ENCODE measurements around the gene UGT8.
"Not testable (repeated sequence)": the region's sequence is repeated elsewhere in the genome, so short reads cannot be mapped to it uniquely, and the experiment has no call there.

The UGT8 gene, protein sequence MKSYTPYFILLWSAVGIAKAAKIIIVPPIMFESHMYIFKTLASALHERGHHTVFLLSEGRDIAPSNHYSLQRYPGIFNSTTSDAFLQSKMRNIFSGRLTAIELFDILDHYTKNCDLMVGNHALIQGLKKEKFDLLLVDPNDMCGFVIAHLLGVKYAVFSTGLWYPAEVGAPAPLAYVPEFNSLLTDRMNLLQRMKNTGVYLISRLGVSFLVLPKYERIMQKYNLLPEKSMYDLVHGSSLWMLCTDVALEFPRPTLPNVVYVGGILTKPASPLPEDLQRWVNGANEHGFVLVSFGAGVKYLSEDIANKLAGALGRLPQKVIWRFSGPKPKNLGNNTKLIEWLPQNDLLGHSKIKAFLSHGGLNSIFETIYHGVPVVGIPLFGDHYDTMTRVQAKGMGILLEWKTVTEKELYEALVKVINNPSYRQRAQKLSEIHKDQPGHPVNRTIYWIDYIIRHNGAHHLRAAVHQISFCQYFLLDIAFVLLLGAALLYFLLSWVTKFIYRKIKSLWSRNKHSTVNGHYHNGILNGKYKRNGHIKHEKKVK

DNA sequence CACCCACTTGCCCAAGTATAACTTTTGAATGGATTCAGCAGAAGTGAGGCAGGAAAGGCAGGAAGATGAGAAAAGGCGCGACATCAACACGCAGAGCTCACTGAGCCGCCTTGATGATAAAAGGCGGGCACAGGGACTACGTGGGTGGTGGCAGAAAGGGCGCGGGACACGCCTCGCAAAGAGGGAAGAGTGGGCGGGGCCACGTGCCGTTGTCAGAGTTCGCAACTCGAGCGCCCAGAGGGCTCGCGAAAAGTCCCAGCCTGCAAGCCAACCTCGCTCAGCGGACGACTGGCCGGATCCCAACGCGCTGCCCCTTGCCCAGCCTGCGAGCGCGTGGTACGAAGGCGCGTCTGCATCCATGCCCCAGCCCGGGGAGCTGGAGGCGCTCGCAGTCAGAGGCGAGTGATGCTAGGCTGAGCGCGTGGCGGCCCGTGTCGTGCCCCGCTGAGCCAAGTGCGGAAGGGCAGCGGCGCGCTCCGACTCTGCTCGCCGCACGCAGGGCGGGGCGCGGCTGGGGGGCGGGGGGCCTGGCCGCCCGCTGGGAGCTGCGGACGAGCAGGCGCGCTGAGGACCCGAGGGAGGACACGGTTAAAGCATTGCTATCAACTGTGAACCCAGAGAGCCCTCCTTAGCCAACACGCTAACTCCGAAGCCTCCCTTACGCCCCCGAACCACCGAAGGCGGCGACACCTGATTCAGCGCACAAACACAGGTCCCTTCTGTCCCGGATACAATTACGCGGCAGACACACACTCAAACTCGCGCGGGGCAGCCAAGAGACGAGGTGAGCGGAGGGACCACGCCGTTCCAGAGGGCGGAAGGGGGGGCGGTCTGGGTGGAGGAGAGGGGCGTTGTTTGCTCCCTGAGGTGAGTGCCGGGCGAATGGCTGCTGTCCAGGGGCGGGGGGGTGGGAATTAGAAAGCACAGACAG, at the start of gene UGT8:
UGT8 (plus strand) TSS at position 617 of the 931 bp plus-strand sequence. CDS start 24,074 bp downstream, outside the sequence.
- Mint-ChIP-seq H3K27ac (no peak within 1 kb of the TSS), H3K9me3 (no peaks in the 10 kb centered on the region), H3K4me3 (peak within 1 kb of the TSS; percentile 68), H3K36me3 (ENCODE audit: low read depth) (no peaks in the 10 kb centered on the region), H3K4me1 (ENCODE audit: low read depth) (peaks cover 19% of the 10 kb centered on the region), H3K27me3 (peaks cover 59% of the 10 kb centered on the region)
- DNase-seq, result peak; percentile 64

DNA sequence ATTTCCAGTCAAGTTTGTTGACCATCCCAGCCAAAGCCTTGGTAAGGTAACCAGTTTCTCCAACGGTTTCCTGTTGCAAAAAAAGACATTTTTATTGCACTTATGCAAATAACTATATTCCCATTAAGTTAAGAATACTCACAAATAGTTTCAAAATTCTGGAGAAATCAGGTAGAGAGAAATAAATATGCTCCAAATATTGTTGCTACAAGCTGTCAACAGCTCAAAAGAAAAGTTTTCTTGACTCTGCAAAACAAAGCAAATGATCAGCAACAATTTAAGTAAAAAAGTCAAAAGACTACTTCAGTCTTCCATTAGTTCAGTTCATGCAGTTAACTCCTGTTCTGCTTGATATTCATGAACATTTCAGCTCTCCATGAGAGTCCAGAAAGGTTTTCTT, 49.0 kb upstream of the UGT8 start:
- no peaks in the 10 kb centered on the region for H3K36me3 Mint-ChIP-seq (ENCODE audit: low read depth)
- no peaks in the 10 kb centered on the region for H3K4me1 Mint-ChIP-seq (ENCODE audit: low read depth)
- H3K27me3 Mint-ChIP-seq, result peaks cover 2% of the 10 kb centered on the region
- no peak for DNase-seq
- no peak overlapping the region for H3K27ac Mint-ChIP-seq
- H3K9me3 Mint-ChIP-seq, result peaks cover 7% of the 10 kb centered on the region
- no peak overlapping the region for H3K4me3 Mint-ChIP-seq

DNA sequence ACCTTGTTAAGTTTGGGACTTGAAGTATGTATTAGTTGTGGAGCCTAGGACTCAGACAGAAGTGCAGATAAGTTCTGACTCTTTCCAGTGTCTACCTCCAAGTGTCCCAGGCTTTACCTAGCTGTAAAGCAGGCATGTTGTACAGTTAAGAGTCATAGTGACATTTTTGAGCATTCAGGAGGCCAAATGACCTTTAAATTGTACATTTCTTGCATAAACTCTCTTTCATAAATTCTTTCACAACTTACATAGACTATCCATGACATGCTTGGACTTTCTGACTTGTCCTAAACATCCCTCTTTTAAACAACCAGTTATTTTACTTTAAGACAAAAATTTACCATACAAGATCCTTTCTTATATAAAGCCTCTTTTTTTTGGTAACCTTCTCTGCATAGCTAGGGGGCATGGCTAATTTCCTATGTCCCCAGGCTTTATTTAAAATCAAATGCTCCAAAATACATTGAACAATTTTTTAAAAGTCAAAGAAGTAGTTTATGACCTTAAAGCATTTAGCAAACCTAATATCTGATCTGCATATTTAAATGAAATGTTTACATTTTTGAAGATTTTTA, 40.1 kb upstream of the UGT8 start:
- H3K4me1 Mint-ChIP-seq (ENCODE audit: low read depth), result no peaks in the 10 kb centered on the region
- peaks cover 6% of the 10 kb centered on the region for H3K9me3 Mint-ChIP-seq
- H3K4me3 Mint-ChIP-seq, result no peak overlapping the region
- H3K27me3 Mint-ChIP-seq, result no peaks in the 10 kb centered on the region
- DNase-seq, result no peak
- no peaks in the 10 kb centered on the region for H3K36me3 Mint-ChIP-seq (ENCODE audit: low read depth)
- no peak overlapping the region for H3K27ac Mint-ChIP-seq

DNA sequence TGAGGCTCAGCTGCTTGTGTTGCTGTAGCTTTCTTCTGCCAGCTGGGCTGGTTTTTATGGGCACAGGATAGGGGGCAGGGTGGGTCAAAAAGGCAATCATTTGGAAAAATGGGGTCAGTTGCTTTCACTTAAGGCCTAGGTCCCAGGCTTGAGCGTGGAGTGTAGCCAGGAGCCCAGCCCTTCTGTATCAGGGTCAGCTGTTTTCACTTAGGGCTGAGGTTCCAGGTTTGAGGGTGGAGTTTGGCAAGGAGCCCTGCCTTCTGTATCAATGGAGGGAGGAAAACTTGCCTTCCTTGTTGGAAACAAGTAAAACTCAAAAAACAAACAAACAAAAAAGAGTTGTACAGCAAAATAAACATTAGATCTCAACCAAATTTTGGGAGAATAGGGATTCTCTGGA, 37.0 kb upstream of the UGT8 start:
- Mint-ChIP-seq H3K36me3 (ENCODE audit: low read depth) (no peaks in the 10 kb centered on the region), H3K4me3 (no peak overlapping the region), H3K27ac (no peak overlapping the region), H3K27me3 (no peaks in the 10 kb centered on the region), H3K9me3 (peaks cover 6% of the 10 kb centered on the region), H3K4me1 (ENCODE audit: low read depth) (no peaks in the 10 kb centered on the region)
- no peak for DNase-seq

DNA sequence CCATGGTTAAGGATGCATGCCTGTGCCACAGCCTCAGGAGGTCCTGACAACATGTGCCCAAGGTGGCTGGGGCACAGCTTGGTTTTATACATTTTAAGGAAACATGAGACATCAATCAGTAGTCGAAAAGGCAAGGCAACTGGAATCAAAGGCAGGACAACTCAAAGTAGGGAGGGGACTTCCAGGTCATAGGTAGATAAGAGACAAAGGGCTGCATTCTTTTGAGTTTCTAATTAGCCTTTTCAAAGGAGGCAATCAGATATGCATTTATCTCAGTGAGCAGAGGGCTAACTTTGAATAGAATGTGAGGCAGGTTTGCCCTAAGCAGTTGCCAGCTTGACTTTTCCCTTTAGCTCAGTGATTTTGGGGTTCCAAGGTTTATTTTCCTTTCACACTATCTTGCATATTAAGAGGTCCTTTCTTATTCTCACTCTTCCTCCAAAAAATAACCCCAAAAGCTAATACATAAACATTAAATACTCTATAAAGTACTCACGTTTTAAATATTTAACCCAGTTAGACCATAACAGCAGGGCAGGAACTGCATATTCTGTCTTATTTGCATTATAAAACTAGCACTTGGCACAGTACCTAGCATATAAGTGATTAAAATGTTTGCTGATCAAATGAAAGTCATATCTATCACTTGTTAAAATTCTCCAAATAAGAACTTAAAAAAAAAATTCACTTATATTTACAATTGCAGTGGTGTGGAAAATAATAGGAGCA, 36.3 kb upstream of the UGT8 start:
- H3K9me3 Mint-ChIP-seq, result peaks cover 5% of the 10 kb centered on the region
- no peak overlapping the region for H3K27ac Mint-ChIP-seq
- H3K4me1 Mint-ChIP-seq (ENCODE audit: low read depth), result no peaks in the 10 kb centered on the region
- no peak overlapping the region for H3K4me3 Mint-ChIP-seq
- no peak for DNase-seq
- H3K27me3 Mint-ChIP-seq, result no peaks in the 10 kb centered on the region
- H3K36me3 Mint-ChIP-seq (ENCODE audit: low read depth), result no peaks in the 10 kb centered on the region

DNA sequence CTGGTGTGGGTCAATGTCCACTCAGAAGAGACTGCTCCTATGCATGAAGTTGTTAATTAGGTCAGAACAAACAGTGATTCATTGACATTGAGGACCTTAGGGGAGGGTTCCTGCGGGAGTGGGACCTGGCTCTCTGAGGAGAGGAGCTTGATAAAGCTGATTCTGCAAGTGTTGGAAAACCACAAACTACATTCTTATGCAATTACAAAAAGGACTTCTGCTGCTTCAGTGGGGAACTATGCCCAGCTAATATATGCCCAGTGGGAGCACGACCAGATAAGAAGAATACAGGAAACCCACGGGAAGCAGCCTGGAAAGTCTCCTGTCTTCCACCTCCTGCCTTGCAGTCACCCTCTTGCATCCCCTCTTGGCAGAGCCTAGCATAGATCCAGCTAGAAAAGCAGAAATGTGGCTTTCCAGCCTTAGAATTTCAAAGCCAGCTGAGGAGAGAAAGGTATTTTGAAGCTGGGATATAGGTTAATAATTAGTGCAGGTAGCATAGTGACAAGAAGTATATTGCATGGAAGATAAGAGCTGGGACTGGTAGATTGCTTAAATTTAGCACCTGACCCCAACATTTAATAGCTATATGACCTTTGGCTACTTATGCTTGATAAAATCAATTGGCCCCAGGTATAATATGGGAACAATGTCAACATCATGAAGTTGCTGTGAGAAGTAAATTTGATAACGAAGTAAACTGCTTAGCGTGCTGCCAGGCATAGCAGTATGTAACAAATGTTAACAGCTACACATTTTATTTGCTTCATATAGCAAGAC, 34.9 kb upstream of the UGT8 start:
- DNase-seq, result no peak
- Mint-ChIP-seq H3K4me1 (ENCODE audit: low read depth) (no peaks in the 10 kb centered on the region), H3K9me3 (peaks cover 2% of the 10 kb centered on the region), H3K27ac (no peak overlapping the region), H3K27me3 (no peaks in the 10 kb centered on the region), H3K36me3 (ENCODE audit: low read depth) (no peaks in the 10 kb centered on the region), H3K4me3 (no peak overlapping the region)

DNA sequence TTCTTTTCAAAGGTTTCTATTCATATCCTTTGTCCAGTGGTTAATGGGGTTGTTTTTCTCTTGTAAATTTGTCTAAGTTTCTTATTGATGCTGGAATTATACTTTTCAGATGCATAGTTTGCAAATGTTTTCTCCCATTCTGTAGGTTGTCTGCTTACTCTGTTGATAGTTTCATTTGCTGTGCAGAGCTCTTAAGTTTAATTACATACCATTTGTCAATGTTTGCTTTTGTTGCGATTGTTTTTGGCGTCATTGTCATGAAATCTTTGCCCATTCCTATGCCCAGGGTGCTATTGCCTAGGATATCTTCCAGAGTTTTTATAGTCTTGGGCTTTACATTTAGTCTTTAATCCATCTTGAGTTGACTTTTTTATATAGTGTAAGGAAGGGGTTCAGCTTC, 21.2 kb upstream of the UGT8 start:
- H3K4me1 Mint-ChIP-seq (ENCODE audit: low read depth), result no peaks in the 10 kb centered on the region
- H3K27me3 Mint-ChIP-seq, result no peaks in the 10 kb centered on the region
- H3K4me3 Mint-ChIP-seq, result no peak overlapping the region
- H3K27ac Mint-ChIP-seq, result no peak overlapping the region
- H3K9me3 Mint-ChIP-seq, result peaks cover 10% of the 10 kb centered on the region
- no peak for DNase-seq
- H3K36me3 Mint-ChIP-seq (ENCODE audit: low read depth), result no peaks in the 10 kb centered on the region

DNA sequence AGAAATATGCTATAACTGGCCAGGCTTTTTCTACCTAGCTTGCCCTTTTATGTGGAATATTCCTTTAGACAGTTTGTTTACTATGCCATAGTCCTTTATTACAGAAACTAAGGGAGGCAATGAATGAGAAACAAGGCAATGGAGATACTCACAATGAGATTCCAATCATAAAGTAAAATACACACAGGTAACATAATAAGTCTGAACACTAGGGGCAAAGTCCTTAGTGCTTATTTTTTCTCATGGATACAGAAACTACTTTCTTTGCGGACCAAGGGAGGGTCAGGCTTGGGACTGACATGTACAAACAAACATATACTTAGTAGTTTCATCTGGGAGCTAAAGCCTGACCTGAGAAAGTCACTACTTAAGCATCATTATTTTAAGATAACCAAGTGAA, 16.0 kb upstream of the UGT8 start:
- Mint-ChIP-seq H3K36me3 (ENCODE audit: low read depth) (no peaks in the 10 kb centered on the region), H3K9me3 (peaks cover 6% of the 10 kb centered on the region), H3K27me3 (peaks cover 8% of the 10 kb centered on the region), H3K4me3 (no peak overlapping the region), H3K27ac (no peak overlapping the region), H3K4me1 (ENCODE audit: low read depth) (no peaks in the 10 kb centered on the region)
- DNase-seq, result no peak

DNA sequence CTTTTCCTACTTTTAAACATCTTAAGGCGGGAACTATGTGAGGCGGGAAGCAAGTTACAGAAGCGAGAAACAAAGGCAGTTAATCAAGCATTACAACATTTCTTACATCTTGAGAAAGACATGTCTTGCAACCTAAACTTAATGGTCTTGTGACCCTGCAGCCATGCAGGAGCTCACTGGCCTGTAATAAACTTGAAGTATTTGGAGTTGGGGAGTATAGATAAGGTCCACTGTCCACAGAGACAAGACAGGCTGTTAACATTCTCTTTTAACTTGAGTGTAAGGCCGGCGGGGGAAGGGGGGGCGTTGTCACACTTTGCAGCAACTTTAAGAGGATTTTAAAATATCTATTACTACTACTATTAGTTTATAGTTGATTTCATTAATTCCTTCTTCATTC, 10.3 kb upstream of the UGT8 start:
- Mint-ChIP-seq H3K27me3 (peaks cover 3% of the 10 kb centered on the region), H3K36me3 (ENCODE audit: low read depth) (no peaks in the 10 kb centered on the region), H3K4me1 (ENCODE audit: low read depth) (no peaks in the 10 kb centered on the region), H3K27ac (no peak overlapping the region), H3K9me3 (no peaks in the 10 kb centered on the region), H3K4me3 (no peak overlapping the region)
- no peak for DNase-seq

DNA sequence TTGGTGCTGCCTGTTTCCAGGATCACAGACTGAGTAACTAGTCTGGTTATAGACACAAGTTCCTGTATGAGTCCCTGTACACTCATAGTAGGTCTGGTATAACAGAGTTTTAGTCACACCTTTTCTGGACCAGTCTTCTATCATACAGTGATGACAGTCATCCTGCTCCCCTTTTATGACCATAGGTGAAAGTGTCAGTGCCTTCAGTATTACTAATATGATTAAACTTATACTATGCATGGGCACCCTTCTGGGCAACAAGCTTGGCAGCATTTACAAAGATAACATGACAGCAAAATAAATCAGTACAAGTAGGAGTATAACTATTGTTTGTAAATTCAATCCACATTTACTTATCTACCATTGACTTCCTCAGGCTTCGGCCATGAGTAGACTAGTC, 8.2 kb upstream of the UGT8 start:
- H3K27me3 Mint-ChIP-seq, result peaks cover 18% of the 10 kb centered on the region
- not testable (repeated sequence) for H3K4me1 Mint-ChIP-seq (ENCODE audit: low read depth); H3K36me3 Mint-ChIP-seq (ENCODE audit: low read depth); DNase-seq; H3K4me3 Mint-ChIP-seq; H3K27ac Mint-ChIP-seq; H3K9me3 Mint-ChIP-seq

DNA sequence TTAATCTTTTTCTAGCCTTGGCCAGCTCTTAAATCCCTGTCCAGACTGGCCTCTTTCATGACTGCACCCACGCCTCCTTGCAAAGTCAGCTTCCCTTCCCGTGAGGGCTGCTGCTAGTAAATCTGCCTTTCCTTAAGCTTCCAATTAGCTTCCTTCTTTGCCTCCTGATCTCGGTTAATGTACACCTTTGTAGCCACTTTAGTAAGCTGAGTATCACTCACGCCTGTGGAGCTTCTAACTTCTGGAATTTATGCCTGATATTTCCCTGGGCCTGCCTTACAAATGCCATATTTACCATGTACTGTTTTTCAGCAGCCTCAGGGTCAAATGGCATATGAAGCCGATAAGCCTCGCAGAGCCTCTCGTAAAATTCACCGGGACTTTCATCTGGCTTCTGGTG, 5.1 kb upstream of the UGT8 start:
- no peak overlapping the region for H3K27ac Mint-ChIP-seq
- peaks cover 42% of the 10 kb centered on the region for H3K27me3 Mint-ChIP-seq
- H3K4me3 Mint-ChIP-seq, result no peak overlapping the region
- H3K4me1 Mint-ChIP-seq (ENCODE audit: low read depth), result peaks cover 7% of the 10 kb centered on the region
- no peak for DNase-seq
- no peaks in the 10 kb centered on the region for H3K36me3 Mint-ChIP-seq (ENCODE audit: low read depth)
- no peaks in the 10 kb centered on the region for H3K9me3 Mint-ChIP-seq

DNA sequence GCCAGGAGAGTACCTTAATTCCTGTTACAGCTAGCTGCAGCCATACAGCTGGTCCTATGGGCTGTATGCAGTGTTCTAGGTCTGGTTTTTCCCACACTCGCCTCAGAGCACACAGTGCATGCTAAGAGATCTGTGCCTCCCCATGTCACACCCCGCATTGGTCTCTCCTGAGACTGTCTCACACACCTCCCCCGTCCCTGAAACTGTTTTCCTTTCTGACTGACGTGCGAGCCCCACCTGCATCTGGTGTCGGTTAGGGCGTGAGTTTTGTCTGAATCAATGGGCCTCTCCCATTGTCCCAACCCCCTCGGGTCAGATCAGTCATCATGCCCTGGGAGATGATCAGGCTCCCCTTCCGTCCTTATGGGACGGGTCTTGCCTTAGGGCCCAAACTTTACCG, 3.4 kb upstream of the UGT8 start:
- Mint-ChIP-seq H3K27ac (no peak overlapping the region), H3K27me3 (peaks cover 55% of the 10 kb centered on the region), H3K4me1 (ENCODE audit: low read depth) (peaks cover 19% of the 10 kb centered on the region), H3K36me3 (ENCODE audit: low read depth) (no peaks in the 10 kb centered on the region), H3K9me3 (no peaks in the 10 kb centered on the region), H3K4me3 (no peak overlapping the region)
- DNase-seq, result no peak

DNA sequence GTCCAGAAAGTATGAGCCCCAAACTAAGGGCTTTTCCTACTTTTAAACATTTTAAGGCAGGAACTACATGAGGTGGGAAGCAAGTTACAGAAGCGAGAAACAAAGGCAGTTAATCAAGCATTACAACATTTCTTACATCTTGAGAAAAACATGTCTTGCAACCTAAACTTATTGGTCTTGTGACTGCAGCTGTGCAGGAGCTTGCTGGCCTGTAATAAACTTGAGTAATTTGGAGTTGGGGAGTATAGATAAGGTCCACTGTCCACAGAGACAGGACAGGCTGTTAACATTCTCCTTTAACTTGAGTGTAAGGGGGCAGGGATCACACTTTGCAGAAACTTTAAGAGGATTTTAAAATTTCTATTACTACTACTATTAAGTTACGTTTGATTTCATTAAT, 2.7 kb upstream of the UGT8 start:
- H3K4me1 Mint-ChIP-seq (ENCODE audit: low read depth), result peaks cover 19% of the 10 kb centered on the region
- H3K27ac Mint-ChIP-seq, result no peak overlapping the region
- H3K36me3 Mint-ChIP-seq (ENCODE audit: low read depth), result no peaks in the 10 kb centered on the region
- no peak overlapping the region for H3K4me3 Mint-ChIP-seq
- DNase-seq, result no peak
- no peaks in the 10 kb centered on the region for H3K9me3 Mint-ChIP-seq
- H3K27me3 Mint-ChIP-seq, result peaks cover 62% of the 10 kb centered on the region
